T-helper 17 cell (primary cell): ENCODE measurements around the gene PIK3CA. TPM values are rescaled to one million over a fixed set of nuclear protein-coding genes. Genes with fewer than 3 reads are reported as not detected.

Experiments
- ATAC-seq: fragments of 150-1000 bp; cut with Tn5 transposase; 2 replicates; pipeline ENCODE4 v1.10.0; 2021; ENCODE audit warnings: mild to moderate bottlenecking, moderate library complexity
- DNase-seq, 3 donors: peaks; one replicate each; pipeline versions ENCODE4 v3.0.0 to v3.0.0-alpha.2; 2020 to 2021
- H3K9me3 ChIP-seq: one replicate; pipeline ENCODE4 v1.7.0; 2013; ENCODE audit warnings: low read length, mild to moderate bottlenecking; ENCODE audit not compliant: control insufficient read depth, poor library complexity, severe bottlenecking
- H3K27ac Mint-ChIP-seq: one replicate; pipeline ENCODE4 v1.8.0; 2022; ENCODE audit warnings: mild to moderate bottlenecking, moderate library complexity, mixed read lengths
- H3K27me3 Mint-ChIP-seq: one replicate; pipeline ENCODE4 v1.8.0; 2022; ENCODE audit warnings: mixed read lengths
- H3K36me3 Mint-ChIP-seq: one replicate; pipeline ENCODE4 v1.8.0; 2022; ENCODE audit warnings: low read depth, mixed read lengths
- H3K4me1 Mint-ChIP-seq: one replicate; pipeline ENCODE4 v1.8.0; 2022; ENCODE audit warnings: mild to moderate bottlenecking, mixed read lengths
- H3K4me3 Mint-ChIP-seq: one replicate; pipeline ENCODE4 v1.8.0; 2022; ENCODE audit warnings: mild to moderate bottlenecking, moderate library complexity, mixed read lengths
- total RNA-seq, 4 donors: library from RNA in 2 of 4; stranded (reverse) in 2 of 4; gene quantifications; one replicate each; pipeline ENCODE4 v1.2.3 and lab custom pipeline; 2022 to 2026

PIK3CA gene
- total RNA-seq, 2 donors from 2014 or later = 42.4 to 45.4 TPM

DNA sequence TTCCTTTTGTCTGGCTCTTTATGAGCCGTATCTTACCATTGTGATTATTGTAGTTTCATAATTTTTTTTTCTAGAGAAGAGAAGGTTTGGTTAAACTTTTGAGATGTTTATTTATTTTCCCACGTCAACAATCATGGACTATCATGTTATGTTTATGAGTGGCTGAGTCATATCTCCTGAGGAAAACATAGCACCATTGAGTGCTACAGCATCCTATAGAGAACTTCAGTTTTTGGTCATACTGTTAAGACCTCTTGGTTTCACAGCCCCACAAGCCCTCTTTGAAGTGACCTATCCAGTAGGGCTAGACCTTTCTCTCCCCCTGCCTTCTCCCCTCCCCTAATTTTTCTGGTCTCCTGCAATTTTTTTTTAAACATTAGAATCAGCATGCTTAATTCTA lies 20.8 kb downstream of the PIK3CA start:
- Mint-ChIP-seq H3K27me3 (no peaks in the 10 kb centered on the region), H3K4me1 (peaks cover 19% of the 10 kb centered on the region)
- DNase-seq = no peak

GRCh38 chr3:179172546-179172945 lies 24.4 kb downstream of the PIK3CA start:
- no peak overlapping the region for H3K27ac Mint-ChIP-seq
- no peaks in the 10 kb centered on the region for H3K27me3 Mint-ChIP-seq
- no peak for DNase-seq
- no peak for ATAC-seq
- H3K4me3 Mint-ChIP-seq = no peak overlapping the region
- H3K9me3 ChIP-seq = no peaks in the 10 kb centered on the region
- no peaks in the 10 kb centered on the region for H3K36me3 Mint-ChIP-seq
- peaks cover 22% of the 10 kb centered on the region for H3K4me1 Mint-ChIP-seq

More for the DNA sequence above, 20.8 kb downstream of the PIK3CA start:
- Mint-ChIP-seq H3K4me3 (no peak overlapping the region), H3K27ac (no peak overlapping the region), H3K36me3 (peaks cover 2% of the 10 kb centered on the region)
- no peak for ATAC-seq
- H3K9me3 ChIP-seq = no peaks in the 10 kb centered on the region

- Mint-ChIP-seq H3K27ac (peak overlapping the region; percentile 71), H3K4me1 (peaks cover 25% of the 10 kb centered on the region), H3K27me3 (no peaks in the 10 kb centered on the region), H3K36me3 (no peaks in the 10 kb centered on the region), H3K4me3 (no peak overlapping the region)
- no peaks in the 10 kb centered on the region for H3K9me3 ChIP-seq
- ATAC-seq (no peak), DNase-seq (no peak)
These were observed 26.2 kb downstream of the PIK3CA start for GRCh38 chr3:179174316-179174715.

DNA sequence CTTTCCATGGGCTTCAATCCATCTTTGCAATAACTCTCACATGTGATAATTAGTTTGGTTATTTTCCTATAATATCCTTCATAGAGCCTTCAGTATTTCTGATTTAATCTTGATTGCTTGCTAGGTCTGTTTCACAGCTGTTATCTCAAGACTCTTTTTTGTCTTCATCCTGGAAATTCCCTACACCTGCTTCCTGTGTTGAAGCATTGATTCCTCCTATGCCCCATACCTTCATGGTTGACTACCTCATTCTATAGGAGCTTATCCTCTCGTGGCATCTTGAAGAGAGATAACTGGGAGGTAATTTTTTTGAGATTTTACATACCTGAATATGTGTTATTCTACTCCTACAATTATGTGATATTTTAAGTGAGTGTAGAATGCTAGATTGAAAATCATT lies 26.7 kb downstream of the PIK3CA start:
- Mint-ChIP-seq H3K4me3 (no peak overlapping the region), H3K27ac (peak overlapping the region; percentile 71), H3K4me1 (peaks cover 25% of the 10 kb centered on the region), H3K36me3 (no peaks in the 10 kb centered on the region), H3K27me3 (no peaks in the 10 kb centered on the region)
- no peak for DNase-seq
- H3K9me3 ChIP-seq = no peaks in the 10 kb centered on the region
- ATAC-seq = peak; percentile 55

- peak overlapping the region; percentile 71 for H3K27ac Mint-ChIP-seq
- DNase-seq (no peak), ATAC-seq (no peak)
- no peak overlapping the region for H3K4me3 Mint-ChIP-seq
- no peaks in the 10 kb centered on the region for H3K27me3 Mint-ChIP-seq
- H3K4me1 Mint-ChIP-seq = peaks cover 25% of the 10 kb centered on the region
- no peaks in the 10 kb centered on the region for H3K9me3 ChIP-seq
- H3K36me3 Mint-ChIP-seq = no peaks in the 10 kb centered on the region
These were observed 27.2 kb downstream of the PIK3CA start for GRCh38 chr3:179175358-179175757.

GRCh38 chr3:179177611-179178010 lies 29.5 kb downstream of the PIK3CA start:
- Mint-ChIP-seq H3K27ac (no peak overlapping the region), H3K4me3 (no peak overlapping the region)

GRCh38 chr3:179179256-179179655 lies 31.1 kb downstream of the PIK3CA start:
- peaks cover 41% of the 10 kb centered on the region for H3K4me1 Mint-ChIP-seq

More at GRCh38 chr3:179177611-179178010, 29.5 kb downstream of the PIK3CA start:
- DNase-seq = no peak
- no peaks in the 10 kb centered on the region for H3K36me3 Mint-ChIP-seq
- H3K4me1 Mint-ChIP-seq = peaks cover 31% of the 10 kb centered on the region
- ATAC-seq = no peak
- H3K27me3 Mint-ChIP-seq = no peaks in the 10 kb centered on the region
- no peaks in the 10 kb centered on the region for H3K9me3 ChIP-seq

GRCh38 chr3:179179979-179180759 lies 32.0 kb downstream of the PIK3CA start:
- Mint-ChIP-seq H3K4me1 (peaks cover 40% of the 10 kb centered on the region), H3K27me3 (no peaks in the 10 kb centered on the region), H3K36me3 (no peaks in the 10 kb centered on the region), H3K4me3 (no peak overlapping the region), H3K27ac (no peak overlapping the region)
- no peak for DNase-seq
- no peaks in the 10 kb centered on the region for H3K9me3 ChIP-seq
- ATAC-seq = peak; percentile 45

More at GRCh38 chr3:179179256-179179655, 31.1 kb downstream of the PIK3CA start:
- H3K9me3 ChIP-seq = no peaks in the 10 kb centered on the region
- Mint-ChIP-seq H3K36me3 (no peaks in the 10 kb centered on the region), H3K4me3 (no peak overlapping the region), H3K27ac (no peak overlapping the region), H3K27me3 (no peaks in the 10 kb centered on the region)
- ATAC-seq = no peak
- DNase-seq = no peak

DNA sequence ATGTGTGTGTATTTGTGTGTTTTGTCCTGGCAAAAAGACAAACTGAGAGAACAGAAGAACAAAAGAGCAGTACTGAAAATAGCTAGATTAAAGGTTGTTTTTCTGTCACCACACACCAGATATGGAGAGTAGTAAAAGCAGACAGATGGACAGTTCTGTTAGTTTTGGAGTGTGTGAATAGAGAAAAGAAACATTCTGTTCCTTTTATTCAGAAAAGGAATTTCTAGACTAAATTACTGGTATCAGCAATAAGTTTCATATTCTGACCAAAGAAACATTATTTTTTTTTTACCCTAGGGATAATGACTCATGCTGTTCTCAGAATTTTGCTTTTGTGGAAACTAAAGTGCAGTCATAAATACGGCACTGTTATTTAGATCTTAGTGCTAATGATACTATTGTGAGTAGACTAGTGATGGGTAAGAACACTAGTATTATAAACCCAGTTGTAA lies 32.9 kb downstream of the PIK3CA start:
- DNase-seq = no peak
- H3K9me3 ChIP-seq = no peaks in the 10 kb centered on the region
- Mint-ChIP-seq H3K36me3 (no peaks in the 10 kb centered on the region), H3K27ac (no peak overlapping the region), H3K27me3 (no peaks in the 10 kb centered on the region), H3K4me3 (no peak overlapping the region), H3K4me1 (peaks cover 34% of the 10 kb centered on the region)
- no peak for ATAC-seq

GRCh38 chr3:179181993-179182551 lies 33.9 kb downstream of the PIK3CA start:
- DNase-seq (no peak), ATAC-seq (no peak)
- H3K36me3 Mint-ChIP-seq = no peaks in the 10 kb centered on the region
- no peak overlapping the region for H3K4me3 Mint-ChIP-seq
- peak overlapping the region; percentile 24 for H3K27ac Mint-ChIP-seq
- no peaks in the 10 kb centered on the region for H3K9me3 ChIP-seq
- H3K4me1 Mint-ChIP-seq = peaks cover 37% of the 10 kb centered on the region
- no peaks in the 10 kb centered on the region for H3K27me3 Mint-ChIP-seq

DNA sequence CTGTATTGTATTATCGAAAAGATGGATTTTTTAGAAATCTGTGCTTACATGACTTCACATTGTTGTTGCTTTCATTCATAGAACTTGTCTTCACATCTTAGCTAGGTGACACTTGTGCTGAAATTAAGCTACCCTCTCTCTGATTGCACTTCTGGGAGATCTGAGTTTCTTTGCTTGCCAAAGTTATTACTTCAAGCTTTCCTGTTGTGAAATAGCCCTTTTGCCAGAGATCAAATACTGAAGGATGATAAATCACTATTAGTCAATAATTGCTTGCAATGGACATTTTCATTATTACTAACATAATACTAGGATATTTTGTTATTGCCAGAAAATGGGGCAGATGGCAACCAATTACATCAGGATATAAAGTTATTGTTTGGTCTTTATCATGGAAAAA lies 34.7 kb downstream of the PIK3CA start:
- H3K27me3 Mint-ChIP-seq = no peaks in the 10 kb centered on the region
- H3K9me3 ChIP-seq = no peaks in the 10 kb centered on the region
- no peaks in the 10 kb centered on the region for H3K36me3 Mint-ChIP-seq
- ATAC-seq (no peak), DNase-seq (no peak)
- peaks cover 38% of the 10 kb centered on the region for H3K4me1 Mint-ChIP-seq
- H3K27ac Mint-ChIP-seq = peak overlapping the region; percentile 19
- H3K4me3 Mint-ChIP-seq = no peak overlapping the region

GRCh38 chr3:179184826-179185225 lies 36.7 kb downstream of the PIK3CA start:
- Mint-ChIP-seq H3K27ac (peak overlapping the region; percentile 19), H3K27me3 (no peaks in the 10 kb centered on the region), H3K4me3 (no peak overlapping the region), H3K4me1 (peaks cover 35% of the 10 kb centered on the region), H3K36me3 (no peaks in the 10 kb centered on the region)
- ATAC-seq = no peak
- DNase-seq = no peak
- no peaks in the 10 kb centered on the region for H3K9me3 ChIP-seq

- H3K27ac Mint-ChIP-seq = peak overlapping the region; percentile 29
- H3K9me3 ChIP-seq = no peaks in the 10 kb centered on the region
- no peak for ATAC-seq
- H3K4me3 Mint-ChIP-seq = no peak overlapping the region
- no peaks in the 10 kb centered on the region for H3K36me3 Mint-ChIP-seq
- no peak for DNase-seq
- H3K27me3 Mint-ChIP-seq = no peaks in the 10 kb centered on the region
- peaks cover 44% of the 10 kb centered on the region for H3K4me1 Mint-ChIP-seq
These were observed 38.3 kb downstream of the PIK3CA start for GRCh38 chr3:179186426-179186825.

DNA sequence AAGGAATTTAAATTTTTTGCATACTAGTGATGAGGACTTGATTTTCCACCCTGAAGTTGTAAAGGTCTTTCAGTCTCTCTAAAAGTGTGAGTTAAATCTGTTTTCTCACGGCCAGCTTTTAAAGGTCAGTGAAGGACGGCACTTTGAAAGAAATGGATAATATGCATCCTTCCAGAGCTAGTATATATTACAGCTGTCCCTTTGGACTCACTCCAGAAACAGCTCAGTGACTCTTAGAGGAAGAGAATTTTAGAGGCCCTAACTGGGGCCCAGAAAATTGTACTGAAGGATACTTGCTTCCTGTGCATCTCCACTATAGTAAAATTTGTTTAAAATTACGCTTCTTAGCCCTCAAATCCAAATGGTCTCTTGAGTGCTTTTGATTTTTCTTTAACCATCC lies 41.6 kb downstream of the PIK3CA start:
- H3K27me3 Mint-ChIP-seq = no peaks in the 10 kb centered on the region
- ATAC-seq = no peak
- no peaks in the 10 kb centered on the region for H3K36me3 Mint-ChIP-seq
- no peak overlapping the region for H3K27ac Mint-ChIP-seq
- H3K9me3 ChIP-seq = no peaks in the 10 kb centered on the region
- peaks cover 30% of the 10 kb centered on the region for H3K4me1 Mint-ChIP-seq
- DNase-seq = no peak
- H3K4me3 Mint-ChIP-seq = no peak overlapping the region
